HCT116 (cell line): Measurements from ENCODE around the gene TBC1D12.

Source experiments
- CBX3 ChIP-seq: IDR thresholded peaks from 2 replicates; pipeline ENCODE4 v1.6.1; 2012; ENCODE audit warnings: low read depth
- CEBPB ChIP-seq: IDR thresholded peaks from 2 replicates; pipeline ENCODE4 v1.6.1; 2012; ENCODE audit warnings: low read depth
- EGR1 ChIP-seq: IDR thresholded peaks from 2 replicates; pipeline ENCODE4 v1.6.1; 2012; ENCODE audit warnings: low read depth
- YY1 ChIP-seq: IDR thresholded peaks from 2 replicates; pipeline ENCODE4 v1.6.1; 2011; ENCODE audit warnings: low read length, low read depth, moderate library complexity, mild to moderate bottlenecking; ENCODE audit not compliant: insufficient replicate concordance; ENCODE audit errors: extremely low read depth
- ZFX ChIP-seq: fragments of 450-650 bp; IDR thresholded peaks from 2 replicates; pipeline ENCODE4 v1.6.1; 2017
- TF ChIP-seq, protein P1 (sequence below), 3 experiments: fragments of 200-600 bp in 1 of 3; sonication (generic) in 1 of 3; IDR thresholded peaks in 2 of 3; conservative IDR thresholded peaks in 1 of 3; 2 replicates each; pipeline ENCODE4 v1.5.1; 2012 to 2017; ENCODE audit warnings: low read depth in 2 of 3, low read length in 2 of 3, antibody characterized with exemption in 1 of 3, borderline replicate concordance in 1 of 3, control low read depth in 1 of 3, mild to moderate bottlenecking in 1 of 3, mixed read lengths in 1 of 3, mixed run types in 1 of 3, moderate library complexity in 1 of 3; ENCODE audit not compliant: insufficient read depth in 1 of 3

DNA sequence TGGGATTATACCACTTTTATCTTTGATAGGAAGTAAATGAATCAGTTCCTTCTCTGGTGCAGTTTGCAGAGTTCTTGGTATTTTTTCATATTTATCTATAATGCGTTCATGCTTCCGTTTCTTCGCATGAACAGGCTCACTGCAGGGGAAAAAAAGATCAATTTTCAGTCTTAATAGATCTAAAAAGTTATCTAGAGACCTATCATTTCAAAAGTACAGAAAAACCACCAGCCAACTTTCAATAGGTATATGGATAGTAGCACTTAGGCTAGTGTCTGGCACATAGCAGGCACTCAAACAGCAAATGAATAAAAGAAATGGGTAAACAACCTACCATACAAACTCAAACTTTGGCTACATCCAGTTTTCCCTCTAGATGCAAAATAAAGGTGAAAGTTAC is 45.1 kb upstream of the TBC1D12 start:
- TF ChIP-seq CEBPB = no peak
- no peak for TF ChIP-seq YY1
- TF ChIP-seq EGR1 = no peak
- TF ChIP-seq, protein P1, sequence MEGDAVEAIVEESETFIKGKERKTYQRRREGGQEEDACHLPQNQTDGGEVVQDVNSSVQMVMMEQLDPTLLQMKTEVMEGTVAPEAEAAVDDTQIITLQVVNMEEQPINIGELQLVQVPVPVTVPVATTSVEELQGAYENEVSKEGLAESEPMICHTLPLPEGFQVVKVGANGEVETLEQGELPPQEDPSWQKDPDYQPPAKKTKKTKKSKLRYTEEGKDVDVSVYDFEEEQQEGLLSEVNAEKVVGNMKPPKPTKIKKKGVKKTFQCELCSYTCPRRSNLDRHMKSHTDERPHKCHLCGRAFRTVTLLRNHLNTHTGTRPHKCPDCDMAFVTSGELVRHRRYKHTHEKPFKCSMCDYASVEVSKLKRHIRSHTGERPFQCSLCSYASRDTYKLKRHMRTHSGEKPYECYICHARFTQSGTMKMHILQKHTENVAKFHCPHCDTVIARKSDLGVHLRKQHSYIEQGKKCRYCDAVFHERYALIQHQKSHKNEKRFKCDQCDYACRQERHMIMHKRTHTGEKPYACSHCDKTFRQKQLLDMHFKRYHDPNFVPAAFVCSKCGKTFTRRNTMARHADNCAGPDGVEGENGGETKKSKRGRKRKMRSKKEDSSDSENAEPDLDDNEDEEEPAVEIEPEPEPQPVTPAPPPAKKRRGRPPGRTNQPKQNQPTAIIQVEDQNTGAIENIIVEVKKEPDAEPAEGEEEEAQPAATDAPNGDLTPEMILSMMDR (IDR thresholded peaks at IDR 0.05 in 2 of 3, conservative IDR thresholded peaks at IDR 0.05 in 1 of 3; ENCODE audit: borderline replicate concordance in 1 of 3, insufficient read depth in 1 of 3, low read depth in 2 of 3, low read length in 2 of 3) = no peak
- TF ChIP-seq CBX3 = no peak
- no peak for TF ChIP-seq ZFX
